SKM-1 treated with dmso at 0.1 percent for 144 hours (cell line): Measurements from ENCODE around the gene DRGX.
A peak's percentile ranks its signal among the peaks of the same experiment; 100 is the strongest.

ENCODE experiments used
- DNase-seq: peaks from one replicate; lab custom pipeline; 2025; ENCODE audit not compliant: unreplicated experiment; lab: John Stamatoyannopoulos, UW

The DRGX gene

DNA sequence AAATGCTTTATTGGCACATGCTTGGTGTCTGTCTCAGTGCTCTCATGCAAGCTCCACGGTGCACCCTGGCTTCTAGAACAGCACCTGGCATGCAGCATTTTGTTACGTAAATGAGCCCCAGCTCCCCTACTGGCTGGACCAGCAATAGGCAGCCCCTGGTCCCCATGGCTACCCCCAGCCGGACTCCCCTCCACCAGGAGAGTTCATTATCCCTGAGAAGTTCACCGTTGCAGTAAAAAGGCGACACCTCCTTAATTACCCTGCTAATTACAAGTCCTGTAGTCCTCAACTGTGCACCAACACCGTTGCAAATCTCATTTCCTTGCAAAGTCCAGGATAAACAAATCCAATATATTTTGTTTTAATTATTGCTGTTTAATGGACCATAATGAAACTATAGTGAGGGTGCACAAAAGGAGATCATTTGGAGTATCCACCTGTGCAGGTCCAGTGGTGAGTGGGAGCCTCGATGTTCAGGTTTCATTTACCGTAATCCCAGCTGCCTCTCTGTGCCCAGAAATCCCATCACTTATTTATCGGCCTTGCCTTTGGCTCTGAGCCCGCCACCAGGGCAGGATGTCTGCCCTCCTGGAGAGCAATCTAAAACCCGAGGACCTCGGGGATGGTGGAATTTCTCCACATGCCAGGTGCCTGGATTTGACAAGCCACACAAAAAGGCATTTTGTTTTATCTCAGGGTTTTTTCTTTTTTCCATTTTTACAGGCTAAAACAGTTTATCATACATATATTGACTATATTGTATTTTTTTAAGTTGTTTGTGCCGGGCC, 12.8 kb upstream of the DRGX start:
- no peak for DNase-seq

- DNase-seq, result peak; percentile 13
Measured at GRCh38 chr10:49407552-49408137, 11.8 kb upstream of the DRGX start.

DNA sequence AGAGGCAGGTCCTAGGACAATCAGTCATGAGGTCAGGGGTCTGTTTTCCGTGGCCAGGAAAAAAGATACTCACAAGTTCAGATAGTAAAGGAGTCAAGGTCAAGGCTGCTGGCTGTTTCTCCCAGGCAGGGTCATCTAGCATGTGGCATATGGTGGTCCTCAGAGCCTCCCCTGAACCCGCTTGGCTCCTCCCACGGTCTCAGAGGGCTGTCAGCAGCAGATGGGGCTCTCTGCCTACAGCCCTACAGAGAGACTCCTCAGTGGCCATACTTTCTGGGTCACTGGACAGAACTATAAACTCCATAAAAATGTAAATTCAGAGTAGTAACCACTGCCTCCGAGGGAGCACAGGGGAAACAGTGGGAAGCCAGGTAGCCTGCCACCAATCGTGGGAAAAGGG, 11.3 kb upstream of the DRGX start:
- DNase-seq, result no peak

DNA sequence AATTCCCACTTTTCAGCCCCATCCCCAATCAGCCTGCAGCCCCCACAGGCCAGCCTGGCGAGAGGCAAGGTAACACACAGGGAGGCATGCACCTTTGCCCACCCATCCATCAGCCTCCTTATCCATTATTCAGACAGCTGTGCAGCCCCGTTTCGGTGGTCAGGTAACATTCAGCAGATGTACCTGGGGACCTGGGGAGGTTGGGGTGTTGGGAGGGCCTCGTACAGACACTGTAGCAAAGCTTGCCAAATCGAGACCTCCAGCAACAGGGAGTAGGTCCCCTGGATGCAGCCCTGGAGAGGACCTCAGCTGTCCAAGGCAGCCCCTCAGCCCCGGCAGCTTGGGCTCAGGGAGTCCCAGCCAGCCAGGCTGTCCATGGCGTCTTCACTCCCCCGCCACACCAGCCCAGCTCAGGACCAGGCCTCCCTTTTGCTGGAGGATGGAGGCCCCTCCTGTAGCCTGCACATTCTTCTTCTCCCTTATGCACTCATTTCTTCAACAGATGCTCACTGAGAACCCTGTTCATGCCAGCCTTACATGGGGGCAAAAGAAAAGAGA, 8.5 kb upstream of the DRGX start:
- no peak for DNase-seq

DNA sequence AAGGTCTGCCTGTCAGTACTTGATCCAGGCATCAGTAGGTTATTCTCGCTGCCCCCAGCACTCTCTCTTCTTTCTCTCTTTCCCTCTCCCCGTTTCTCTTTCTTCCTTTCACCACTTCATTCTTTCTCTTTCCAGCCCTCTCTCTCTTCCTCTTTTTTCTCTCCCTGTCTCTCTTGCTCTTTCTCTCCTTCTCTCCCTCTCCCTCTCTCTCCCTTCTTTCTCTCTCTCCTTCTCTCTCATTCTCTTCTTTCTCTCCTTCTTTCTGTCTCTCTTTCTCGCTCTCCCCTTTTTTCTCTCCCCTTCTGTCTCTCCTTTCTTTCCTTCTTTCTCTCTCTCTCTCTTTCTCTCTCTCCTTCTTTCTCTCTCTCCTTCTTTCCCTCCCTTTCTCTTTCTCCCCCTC, 7.5 kb upstream of the DRGX start:
- DNase-seq, result no peak

GRCh38 chr10:49400365-49400764, 4.5 kb upstream of the DRGX start:
- no peak for DNase-seq

- no peak for DNase-seq
Measured at GRCh38 chr10:49398986-49399385, 3.1 kb upstream of the DRGX start.

DNA sequence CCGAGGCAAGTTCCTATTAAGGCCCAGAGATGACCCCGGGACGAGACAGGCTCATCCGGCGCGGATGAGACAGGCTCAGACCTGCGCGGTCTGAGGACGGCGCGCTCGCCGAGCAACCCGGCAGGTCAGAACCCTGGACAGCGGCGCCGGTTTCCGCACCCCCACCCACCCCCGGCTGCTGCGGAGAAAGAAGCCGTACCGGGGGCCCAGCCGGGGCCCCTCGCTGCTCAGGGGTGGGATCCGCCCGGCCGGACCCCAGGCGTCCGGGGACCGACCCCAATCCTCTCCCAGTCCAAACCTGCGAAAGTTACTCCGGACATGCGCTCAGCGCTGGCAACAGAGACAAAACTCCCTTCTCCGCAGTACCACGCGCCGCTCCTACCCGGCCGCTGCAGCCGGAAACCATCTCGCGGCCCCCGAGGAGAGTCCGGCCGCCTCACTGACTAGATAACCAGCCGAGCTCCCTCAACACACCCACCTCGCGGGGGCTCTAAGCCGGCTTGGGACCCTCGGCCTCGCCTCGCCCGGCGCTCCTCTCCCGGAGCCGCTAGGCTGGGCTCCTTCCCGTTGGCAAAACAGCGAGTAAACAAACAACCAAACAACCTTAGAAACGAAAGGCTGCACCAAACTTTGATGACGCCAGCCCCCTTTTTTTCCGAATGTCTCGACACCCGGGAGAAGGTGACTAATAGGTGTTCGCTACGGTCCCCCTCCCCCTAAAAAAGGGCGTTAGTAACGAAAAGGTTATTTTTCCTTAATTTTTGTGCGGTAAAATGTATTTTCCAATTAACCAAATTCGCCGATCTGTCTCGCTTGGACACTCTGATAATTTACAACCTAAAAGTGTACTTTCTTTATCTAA, 2.3 kb upstream of the DRGX start:
- DNase-seq, result no peak

DNA sequence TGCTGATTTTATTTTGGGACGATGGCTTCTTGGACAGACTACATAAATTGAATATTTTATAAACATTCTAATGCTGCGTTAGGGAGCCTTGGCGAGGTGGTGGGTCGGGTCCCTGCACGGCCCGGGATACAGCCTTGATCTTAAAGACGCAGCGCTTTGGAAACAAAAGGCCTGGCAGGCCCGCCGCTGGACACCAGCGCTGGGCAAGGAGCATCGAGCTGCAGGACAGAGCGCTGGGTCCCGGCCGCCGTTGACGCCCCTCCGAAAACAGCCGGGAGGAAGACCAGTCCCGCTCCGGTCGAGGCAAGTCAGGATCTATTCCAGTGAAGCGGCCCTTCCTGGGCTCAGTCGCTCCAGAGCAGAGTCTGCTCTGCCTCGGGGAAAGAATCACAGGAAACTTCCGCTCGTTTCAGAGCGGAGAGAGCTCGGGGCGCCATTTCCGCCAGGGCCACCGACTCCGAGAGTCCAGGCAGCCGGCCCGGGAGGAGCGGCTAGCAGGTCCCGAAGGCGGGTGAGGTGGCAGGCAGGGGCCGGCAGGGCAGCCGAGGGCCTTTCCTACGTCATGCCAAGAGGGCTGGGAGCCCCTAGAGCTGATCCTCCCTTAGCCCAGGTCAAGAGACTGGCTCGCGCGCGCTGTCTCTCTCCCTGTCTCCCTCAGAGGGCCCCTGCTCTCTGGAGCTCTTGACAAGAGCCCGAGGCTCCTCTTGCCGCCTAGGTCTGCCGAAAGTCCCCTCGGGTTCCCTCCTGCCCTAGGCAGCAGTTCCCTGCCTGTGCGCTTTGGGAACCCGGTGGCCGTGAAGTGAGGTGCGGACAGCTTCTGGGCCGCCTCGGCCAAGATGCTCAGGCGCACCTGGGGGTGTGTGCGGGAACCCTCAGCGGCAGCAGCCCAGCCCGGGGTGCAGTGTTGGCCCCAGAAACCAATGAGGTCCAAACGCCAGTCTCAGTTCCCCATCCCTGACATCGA, 1.4 kb upstream of the DRGX start:
- DNase-seq, result no peak

- no peak for DNase-seq
Measured at GRCh38 chr10:49396666-49396999, 744 bp upstream of the DRGX start.

DNA sequence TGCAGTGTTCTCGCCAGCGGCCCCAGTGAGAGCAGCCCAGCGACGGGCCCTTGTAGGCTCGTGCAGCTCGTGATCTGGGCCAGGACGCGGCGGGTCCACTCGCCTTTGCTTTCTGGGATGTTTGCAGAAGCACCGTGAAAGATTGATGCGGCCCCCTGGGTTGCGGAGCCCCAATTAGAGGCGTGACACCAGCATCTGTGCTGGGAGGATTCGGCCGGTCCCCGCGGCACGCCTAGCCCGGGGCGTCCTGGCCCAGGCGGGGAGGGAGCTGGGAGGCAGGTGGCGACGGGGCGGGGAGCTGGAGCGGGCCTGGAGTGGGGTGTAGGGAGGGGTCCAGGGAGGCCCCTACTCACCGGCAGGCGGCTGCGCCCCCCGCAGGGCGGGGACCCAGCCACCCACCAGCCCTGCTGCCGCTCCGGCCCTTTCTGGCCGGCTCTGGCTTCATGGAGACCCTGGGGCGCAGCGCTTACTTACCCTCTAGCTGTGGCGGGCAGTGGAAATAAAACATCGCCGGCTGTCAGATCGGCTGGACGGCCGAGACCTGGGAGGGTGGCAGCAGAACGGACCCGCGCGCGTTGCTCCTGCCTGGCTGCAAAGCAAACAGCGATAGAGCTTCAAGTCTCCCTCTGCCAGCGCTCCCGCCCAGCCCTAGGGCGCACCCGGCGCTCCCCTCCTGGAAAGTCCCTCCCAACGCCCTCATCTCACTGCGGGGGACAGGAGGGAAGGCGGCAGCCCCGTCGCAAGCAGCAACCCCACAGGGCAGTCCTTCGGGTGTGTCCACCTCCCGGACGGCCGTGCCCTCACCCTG, 752 bp downstream of the DRGX start:
- no peak for DNase-seq

DNA sequence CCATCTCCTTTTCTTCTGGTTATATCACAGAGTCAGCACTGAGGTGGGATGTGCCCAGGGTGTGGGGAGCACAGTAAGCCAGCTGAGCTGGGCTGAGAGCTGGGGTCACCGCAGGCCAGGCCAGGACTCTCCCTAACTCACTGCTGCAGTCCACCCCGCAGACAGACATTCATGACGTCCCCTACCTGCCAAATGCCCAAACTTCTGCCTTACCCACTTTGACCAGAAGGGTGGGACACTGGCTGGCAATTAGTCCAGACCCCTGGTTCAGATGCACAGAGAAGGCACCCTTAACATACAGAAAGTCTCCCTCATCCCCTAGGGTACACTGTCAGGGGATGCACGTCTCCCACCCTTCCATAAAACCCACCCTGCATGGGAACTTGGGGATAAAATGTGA, 2.1 kb downstream of the DRGX start:
- DNase-seq, result no peak

DNA sequence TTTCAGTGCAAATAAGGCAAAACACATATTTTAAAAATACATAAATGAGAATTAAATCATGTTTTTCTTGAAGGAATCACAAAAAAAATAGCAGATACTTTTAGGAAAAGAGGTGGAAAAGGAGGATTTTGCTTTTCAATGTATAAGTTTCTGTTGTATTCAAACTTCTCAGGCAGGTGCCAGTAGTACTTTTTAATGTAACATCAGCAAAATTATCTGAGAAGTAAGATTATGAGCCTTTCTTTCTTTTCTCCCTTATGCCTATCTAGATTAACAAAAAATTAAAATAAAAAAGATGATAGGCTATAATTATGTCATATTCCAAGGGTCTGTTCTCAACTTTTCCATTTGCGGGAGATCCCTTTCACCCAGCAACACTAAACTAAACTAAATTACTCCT, 2.6 kb downstream of the DRGX start:
- no peak for DNase-seq

DNA sequence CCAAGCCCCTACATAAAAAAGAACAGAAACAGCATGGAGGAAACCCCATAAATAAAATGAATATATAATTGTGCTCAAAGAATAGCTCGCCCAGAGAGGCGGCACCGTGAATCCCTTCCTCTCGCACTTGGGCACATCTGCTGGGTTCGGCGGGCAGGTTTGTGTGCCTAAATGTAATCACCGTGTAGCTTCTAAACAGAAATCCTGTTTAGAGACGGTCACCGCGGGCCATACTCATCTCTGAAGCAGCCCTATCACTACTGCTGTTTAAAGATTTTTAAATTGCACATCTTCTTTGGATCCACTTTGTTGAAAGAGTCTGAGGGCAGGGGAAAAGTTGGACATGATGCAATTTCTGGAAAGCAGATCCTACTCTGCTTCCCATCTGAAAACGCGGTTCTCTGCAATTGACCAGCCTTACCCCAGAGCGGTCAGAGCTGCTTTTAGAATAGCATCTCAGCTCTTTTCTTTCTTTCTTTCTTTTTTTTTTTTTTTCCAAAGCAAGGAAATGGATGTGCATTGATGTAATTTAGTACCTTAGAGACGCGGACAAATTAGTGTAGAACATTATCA, 6.4 kb downstream of the DRGX start:
- DNase-seq, result no peak

- DNase-seq, result no peak
Measured at GRCh38 chr10:49388161-49388560, 7.7 kb downstream of the DRGX start.

DNA sequence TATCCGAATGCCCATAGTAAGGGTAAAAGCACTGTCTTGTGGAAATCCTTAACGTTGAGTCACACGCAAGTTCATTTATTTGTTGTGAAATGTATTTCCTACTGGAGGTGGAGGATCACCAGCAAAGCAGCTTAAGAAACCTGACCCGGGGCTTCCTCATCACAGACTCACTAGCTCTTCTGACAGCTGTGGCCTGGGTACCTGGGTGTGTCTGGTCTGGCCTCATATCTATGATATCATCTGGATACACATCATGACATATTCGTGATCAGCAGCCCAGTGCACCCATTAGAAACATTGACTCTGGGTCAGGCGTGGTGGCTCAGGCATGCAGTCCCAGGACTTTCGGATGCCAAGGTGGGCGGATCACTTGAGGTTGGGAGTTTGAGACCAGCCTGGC, 8.8 kb downstream of the DRGX start:
- DNase-seq, result no peak

- no peak for DNase-seq
Measured at GRCh38 chr10:49385939-49386922, 9.7 kb downstream of the DRGX start.

DNA sequence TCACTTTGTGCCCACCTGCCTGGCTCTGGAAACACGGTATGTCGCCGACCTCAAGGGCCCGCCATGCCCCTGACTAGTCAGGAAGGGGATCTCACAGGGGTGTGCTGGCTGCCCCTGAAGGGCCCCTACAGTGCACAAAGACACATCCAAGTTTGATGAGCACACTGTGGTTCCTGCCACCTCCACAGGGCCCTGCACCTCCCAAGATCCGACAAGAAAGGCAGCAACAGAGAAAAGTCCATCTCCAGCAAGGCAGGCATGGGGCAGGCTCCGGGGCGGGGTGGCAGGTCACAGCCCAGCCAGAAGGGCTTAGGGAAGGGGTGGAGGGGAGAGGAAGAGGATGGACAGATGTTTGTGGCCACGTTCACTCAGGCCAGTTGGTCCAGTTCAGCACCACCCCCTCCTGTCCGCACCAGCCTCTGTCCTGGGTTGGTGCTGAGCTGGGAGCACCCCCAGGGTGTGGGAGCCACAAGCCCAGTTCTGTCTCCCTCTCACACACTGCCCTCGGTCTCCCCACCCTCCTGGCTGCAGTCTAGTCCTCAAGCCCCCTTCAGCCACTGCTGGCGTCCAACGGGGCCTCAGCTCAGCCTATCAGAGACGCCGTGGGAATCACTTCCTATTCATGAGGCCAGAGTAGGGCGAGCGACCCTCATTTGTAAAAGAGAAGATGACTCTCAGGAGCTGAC, 11.5 kb downstream of the DRGX start:
- DNase-seq, result no peak
